Measurements from ENCODE around the gene REV1. TPM values are rescaled to one million over a fixed set of nuclear protein-coding genes. Genes with fewer than 3 reads are reported as not detected.
"Not testable (repeated sequence)": the region's sequence is repeated elsewhere in the genome, so short reads cannot be mapped to it uniquely, and the experiment has no call there.

Gene REV1
- total and polyA plus RNA-seq, 12 donors = 9.6 to 83.1 (median 30.2) TPM

DNA sequence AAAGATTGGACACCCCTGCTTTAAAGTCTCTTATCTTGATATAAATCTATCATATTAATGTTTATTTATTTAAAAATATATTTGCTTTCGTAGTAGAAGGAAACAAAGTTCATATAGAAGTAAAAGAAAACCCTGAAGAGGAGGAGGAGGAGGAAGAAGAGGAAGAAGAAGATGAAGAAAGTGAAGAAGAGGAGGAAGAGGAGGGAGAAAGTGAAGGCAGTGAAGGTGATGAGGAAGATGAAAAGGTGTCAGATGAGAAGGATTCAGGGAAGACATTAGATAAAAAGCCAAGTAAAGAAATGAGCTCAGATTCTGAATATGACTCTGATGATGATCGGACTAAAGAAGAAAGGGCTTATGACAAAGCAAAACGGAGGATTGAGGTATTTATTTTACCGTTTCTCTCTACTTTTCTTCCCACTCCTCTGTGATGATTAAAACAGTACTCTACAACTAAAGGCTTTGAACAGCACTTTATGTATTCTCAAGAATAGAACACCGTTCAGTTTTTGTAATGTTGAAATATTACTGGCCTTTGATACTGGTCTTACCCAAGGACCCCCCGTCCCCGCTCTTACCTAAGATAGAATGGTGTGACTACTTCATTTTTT lies 113.5 kb downstream of the REV1 start:
- DNase-seq = no peak
- H3K4me3 ChIP-seq = no peak overlapping the region
- WGBS, 2 donors = 95 to 96% methylated on average over 7 of the region's 7 CpGs
- intact Hi-C loops (cut with DNase I) = no loop called here
- peaks cover 0 to 100% (median 57%) of the 10 kb centered on the region in 9 donors for H3K36me3 ChIP-seq
- no peak overlapping the region for H3K27ac ChIP-seq
- ATAC-seq = no peak
- no peaks in the 10 kb centered on the region for H3K27me3 ChIP-seq
- H3K4me1 ChIP-seq = no peaks in the 10 kb centered on the region
- TF ChIP-seq, protein P1, sequence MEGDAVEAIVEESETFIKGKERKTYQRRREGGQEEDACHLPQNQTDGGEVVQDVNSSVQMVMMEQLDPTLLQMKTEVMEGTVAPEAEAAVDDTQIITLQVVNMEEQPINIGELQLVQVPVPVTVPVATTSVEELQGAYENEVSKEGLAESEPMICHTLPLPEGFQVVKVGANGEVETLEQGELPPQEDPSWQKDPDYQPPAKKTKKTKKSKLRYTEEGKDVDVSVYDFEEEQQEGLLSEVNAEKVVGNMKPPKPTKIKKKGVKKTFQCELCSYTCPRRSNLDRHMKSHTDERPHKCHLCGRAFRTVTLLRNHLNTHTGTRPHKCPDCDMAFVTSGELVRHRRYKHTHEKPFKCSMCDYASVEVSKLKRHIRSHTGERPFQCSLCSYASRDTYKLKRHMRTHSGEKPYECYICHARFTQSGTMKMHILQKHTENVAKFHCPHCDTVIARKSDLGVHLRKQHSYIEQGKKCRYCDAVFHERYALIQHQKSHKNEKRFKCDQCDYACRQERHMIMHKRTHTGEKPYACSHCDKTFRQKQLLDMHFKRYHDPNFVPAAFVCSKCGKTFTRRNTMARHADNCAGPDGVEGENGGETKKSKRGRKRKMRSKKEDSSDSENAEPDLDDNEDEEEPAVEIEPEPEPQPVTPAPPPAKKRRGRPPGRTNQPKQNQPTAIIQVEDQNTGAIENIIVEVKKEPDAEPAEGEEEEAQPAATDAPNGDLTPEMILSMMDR (IDR thresholded peaks at IDR 0.05) = no peak
- peaks cover 0 to 15% (median 0%) of the 10 kb centered on the region in 11 donors for H3K9me3 ChIP-seq

DNA sequence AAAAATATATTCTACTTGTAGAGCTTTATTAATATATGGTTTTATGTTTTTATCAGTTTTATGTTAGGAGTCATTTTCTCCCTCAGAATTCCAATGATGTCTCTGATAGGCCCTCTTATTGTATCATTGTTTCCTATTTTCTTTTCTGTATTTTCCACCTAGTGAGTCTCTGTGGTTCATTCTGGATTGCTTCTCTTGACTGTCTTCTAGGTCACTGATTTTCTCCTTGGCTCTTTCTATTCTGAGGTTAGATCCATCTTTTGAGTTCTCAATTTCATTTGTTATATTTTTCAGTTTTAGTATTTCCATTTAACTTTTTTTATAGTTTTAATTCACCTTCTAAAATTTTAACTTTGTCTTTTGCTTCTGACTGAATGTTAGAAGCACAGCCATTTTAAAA lies 115.1 kb downstream of the REV1 start:
- peaks cover 0 to 100% (median 59%) of the 10 kb centered on the region in 9 donors for H3K36me3 ChIP-seq
- TF ChIP-seq, protein P1 (IDR thresholded peaks at IDR 0.05) = no peak
- peaks cover 0 to 15% (median 0%) of the 10 kb centered on the region in 11 donors for H3K9me3 ChIP-seq
- no peak overlapping the region for H3K4me3 ChIP-seq
- H3K27me3 ChIP-seq = no peaks in the 10 kb centered on the region
- H3K4me1 ChIP-seq = no peaks in the 10 kb centered on the region
- ATAC-seq (no peak), DNase-seq (no peak)
- H3K27ac ChIP-seq = no peak overlapping the region
- intact Hi-C loops (cut with DNase I) = no loop called here

DNA sequence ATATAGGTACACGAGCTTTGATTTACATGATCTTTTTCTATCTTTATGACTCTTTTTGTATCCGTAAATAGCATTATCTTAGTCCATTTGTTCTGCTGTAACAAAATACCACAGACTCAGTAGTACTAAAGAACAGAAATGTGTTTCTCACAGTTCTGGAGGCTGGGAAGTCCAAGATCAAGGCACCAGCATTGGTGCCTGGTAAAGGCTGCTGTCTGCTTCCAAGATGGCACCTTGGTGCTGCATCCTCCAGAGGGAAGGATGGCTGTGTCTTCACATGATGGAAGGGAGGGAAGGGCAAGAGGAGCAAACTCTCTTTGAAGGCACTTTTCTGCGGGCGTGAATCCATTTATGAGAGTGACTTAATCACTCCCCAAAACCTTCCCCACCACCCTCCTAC lies 116.7 kb downstream of the REV1 start:
- ATAC-seq (no peak), DNase-seq (no peak)
- Histone ChIP-seq H3K27me3 (no peaks in the 10 kb centered on the region), H3K4me3 (no peak overlapping the region), H3K36me3 (peaks cover 0 to 100% (median 64%) of the 10 kb centered on the region in 9 donors), H3K27ac (no peak overlapping the region), H3K9me3 (peaks cover 0 to 15% (median 0%) of the 10 kb centered on the region in 11 donors), H3K4me1 (no peaks in the 10 kb centered on the region)
- intact Hi-C loops (cut with DNase I) = no loop called here
- WGBS, 2 donors = 98 to 100% methylated on average over 4 of the region's 4 CpGs
- TF ChIP-seq, protein P1 (IDR thresholded peaks at IDR 0.05) = no peak

DNA sequence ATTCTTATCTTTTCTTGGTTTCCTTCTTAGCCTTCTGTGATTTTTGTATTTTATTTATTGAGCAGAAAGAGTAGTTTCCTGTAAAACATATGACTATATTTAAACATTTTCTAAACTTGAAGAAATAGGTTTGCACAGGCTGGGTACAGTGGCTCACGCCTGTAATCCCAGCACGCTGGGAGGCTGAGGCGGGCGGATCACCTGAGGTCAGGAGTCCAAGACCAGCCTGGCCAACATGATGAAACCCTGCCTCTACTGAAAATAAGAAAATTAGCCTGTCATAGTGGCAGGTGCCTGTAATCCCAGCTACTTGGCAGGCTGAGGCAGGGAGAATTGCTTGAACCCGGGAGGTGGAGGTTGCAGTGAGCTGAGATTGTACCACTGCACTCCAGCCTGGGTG lies 121.0 kb downstream of the REV1 start:
- intact Hi-C loops (cut with DNase I); H3K4me3 ChIP-seq; DNase-seq; H3K27ac ChIP-seq; H3K9me3 ChIP-seq; ATAC-seq; H3K27me3 ChIP-seq; H3K4me1 ChIP-seq: not testable (repeated sequence)
- 98 to 99% methylated on average over 5 of the region's 5 CpGs for WGBS, 2 donors
- H3K36me3 ChIP-seq = peaks cover 0 to 100% (median 83%) of the 10 kb centered on the region in 9 donors

DNA sequence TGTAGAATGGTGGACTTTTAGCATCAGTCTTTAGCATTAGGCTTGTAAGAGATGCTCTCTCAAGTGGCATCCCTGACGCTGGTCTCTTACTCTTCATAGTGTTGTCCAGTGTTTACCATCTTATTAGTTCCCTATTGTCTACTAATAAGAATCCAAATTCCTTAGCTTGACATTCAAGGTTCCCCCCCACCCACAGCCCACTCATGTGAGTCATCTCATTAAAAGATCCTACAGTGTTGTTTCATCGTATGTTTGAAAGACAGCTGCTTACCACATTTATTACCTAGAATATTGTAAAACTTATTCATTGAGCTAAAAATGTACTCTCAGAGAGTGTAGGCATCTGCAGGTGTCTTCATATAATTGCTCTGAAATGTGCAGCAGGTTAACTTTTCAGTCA lies 124.2 kb downstream of the REV1 start:
- no peaks in the 10 kb centered on the region for H3K27me3 ChIP-seq
- TF ChIP-seq, protein P1 (IDR thresholded peaks at IDR 0.05) = no peak
- H3K4me1 ChIP-seq = no peaks in the 10 kb centered on the region
- no peak overlapping the region for H3K27ac ChIP-seq
- H3K4me3 ChIP-seq = no peak overlapping the region
- H3K36me3 ChIP-seq = peaks cover 0 to 100% (median 72%) of the 10 kb centered on the region in 9 donors
- ATAC-seq = no peak
- intact Hi-C loops (cut with DNase I) = no loop called here
- no peaks in the 10 kb centered on the region for H3K9me3 ChIP-seq
- WGBS, 2 donors = 45 to 77% methylated on average over 2 of the region's 2 CpGs
- no peak for DNase-seq

All from heart right ventricle (tissue), 16 donors.